GM12864 (cell line): ENCODE results near the gene KIAA1549.

ENCODE experiments used
- DNase-seq: peaks from one replicate; pipeline ENCODE4 v3.0.0-alpha.2; 2011; ENCODE audit warnings: low read depth
- H3K4me3 ChIP-seq: 2 replicates; pipeline ENCODE4 v1.5.1; 2011; ENCODE audit warnings: mild to moderate bottlenecking, low read depth, low read length, control low read depth
- CTCF ChIP-seq: IDR thresholded peaks from 2 replicates; pipeline ENCODE4 v1.5.1; 2011; ENCODE audit warnings: low read depth, mild to moderate bottlenecking, moderate library complexity, low read length, control low read depth, inconsistent platforms; ENCODE audit errors: missing control alignments

The KIAA1549 gene

GRCh38 chr7:138916275-138916674, 64.9 kb downstream of the KIAA1549 start:
- H3K4me3 ChIP-seq = no peak overlapping the region
- TF ChIP-seq CTCF = no peak
- DNase-seq = no peak

GRCh38 chr7:138913783-138914182, 67.4 kb downstream of the KIAA1549 start:
- H3K4me3 ChIP-seq = no peak overlapping the region
- DNase-seq = no peak
- no peak for TF ChIP-seq CTCF

GRCh38 chr7:138911007-138911406, 70.2 kb downstream of the KIAA1549 start:
- no peak for TF ChIP-seq CTCF

GRCh38 chr7:138907850-138908249, 73.3 kb downstream of the KIAA1549 start:
- no peak overlapping the region for H3K4me3 ChIP-seq
- no peak for TF ChIP-seq CTCF
- DNase-seq = no peak

More at GRCh38 chr7:138911007-138911406, 70.2 kb downstream of the KIAA1549 start:
- no peak for DNase-seq
- H3K4me3 ChIP-seq = no peak overlapping the region

- TF ChIP-seq CTCF = no peak
- no peak overlapping the region for H3K4me3 ChIP-seq
- DNase-seq = no peak
Observed at GRCh38 chr7:138907201-138907847, 73.9 kb downstream of the KIAA1549 start.

- no peak overlapping the region for H3K4me3 ChIP-seq
- no peak for TF ChIP-seq CTCF
- no peak for DNase-seq
Observed at GRCh38 chr7:138903859-138904435, 77.2 kb downstream of the KIAA1549 start.
